D721Med (cell line): ENCODE data around the gene CDKAL1.

Experiments
- DNase-seq: peaks from one replicate; pipeline ENCODE4 v3.0.0; 2011; ENCODE audit warnings: low spot score; ENCODE audit not compliant: insufficient read length
- FAIRE-seq: peaks from 2 replicates; lab custom pipeline; 2011; peaks lifted over from hg19 to GRCh38; lab: Jason Lieb, UNC
- CTCF ChIP-seq: IDR thresholded peaks from 2 replicates; pipeline ENCODE4 v1.5.1; 2012; ENCODE audit warnings: mild to moderate bottlenecking, control low read depth; ENCODE audit not compliant: insufficient read depth; ENCODE audit errors: missing control alignments

The CDKAL1 gene

DNA sequence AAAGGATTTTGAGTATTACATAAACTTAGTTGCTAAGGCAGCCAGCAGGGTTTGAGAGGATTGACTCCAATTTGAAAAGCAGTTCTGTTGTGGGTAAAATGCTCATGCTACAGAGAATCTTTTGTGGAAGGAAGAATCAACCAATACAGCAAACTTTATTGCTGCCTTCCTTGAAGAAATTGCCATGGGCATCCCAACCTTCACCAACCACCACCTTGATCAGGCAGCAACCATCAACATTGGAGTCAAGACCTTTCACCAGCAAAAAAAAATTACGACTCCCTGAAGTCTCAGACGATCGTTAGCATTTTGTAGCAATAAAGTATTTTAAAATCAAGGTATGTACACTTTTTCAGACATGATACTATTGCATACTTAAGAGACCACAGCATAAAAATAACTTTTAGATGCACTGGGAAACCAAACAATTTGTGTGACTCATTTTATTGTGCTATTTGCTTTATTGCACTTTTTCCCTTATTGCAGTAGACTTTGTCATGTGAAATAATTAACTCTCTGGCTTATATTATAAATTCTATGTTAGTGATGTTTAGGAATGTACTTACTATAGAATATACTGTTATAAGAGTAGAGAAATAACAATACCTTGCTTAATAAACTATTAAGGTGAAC lies 390.8 kb downstream of the CDKAL1 start:
- TF ChIP-seq CTCF, result no peak
- FAIRE-seq (no peak), DNase-seq (no peak)

GRCh38 chr6:20927130-20927860 lies 393.0 kb downstream of the CDKAL1 start:
- FAIRE-seq (no peak), DNase-seq (no peak)
- no peak for TF ChIP-seq CTCF

GRCh38 chr6:20929283-20929682 lies 395.0 kb downstream of the CDKAL1 start:
- FAIRE-seq (peak; percentile 63), DNase-seq (no peak)
- no peak for TF ChIP-seq CTCF

DNA sequence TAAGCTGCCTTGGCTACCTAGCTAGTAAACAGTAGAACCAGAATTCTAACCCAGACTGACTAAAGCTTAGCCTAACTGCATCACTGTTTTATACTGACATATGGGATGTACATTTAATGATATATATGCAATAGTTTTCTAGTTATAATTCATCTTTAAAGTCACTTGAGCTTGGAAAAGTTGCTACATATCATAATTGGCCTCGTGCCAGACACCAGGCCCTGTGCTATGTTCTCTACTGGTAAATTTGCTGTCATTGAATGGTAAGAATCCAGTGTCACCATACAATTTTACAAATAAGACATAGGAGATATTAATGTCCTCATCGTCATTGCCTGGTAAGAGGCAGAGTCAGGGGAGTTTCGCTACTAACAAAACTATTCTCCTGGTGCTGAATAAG lies 396.8 kb downstream of the CDKAL1 start:
- no peak for DNase-seq
- TF ChIP-seq CTCF, result no peak
- peak; percentile 75 for FAIRE-seq

DNA sequence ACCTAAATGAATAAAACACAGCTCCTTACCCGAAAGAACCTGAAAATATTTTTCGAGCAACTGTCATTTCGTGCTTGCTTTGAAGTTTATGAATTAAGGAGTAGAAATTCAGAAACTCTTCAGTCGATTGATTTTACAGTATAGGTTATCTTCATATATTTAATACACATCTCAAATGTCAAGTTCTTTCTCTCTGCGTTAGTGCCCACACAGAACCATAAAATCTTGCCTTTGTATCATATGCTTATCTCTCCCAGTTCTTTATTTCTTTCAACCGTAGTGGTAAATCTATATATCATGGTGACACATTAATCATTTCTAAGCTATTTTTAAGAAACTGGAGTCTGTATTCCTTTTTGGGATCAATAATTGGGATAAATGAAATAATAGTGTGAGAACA lies 397.5 kb downstream of the CDKAL1 start:
- no peak for TF ChIP-seq CTCF
- DNase-seq (no peak), FAIRE-seq (peak; percentile 53)

DNA sequence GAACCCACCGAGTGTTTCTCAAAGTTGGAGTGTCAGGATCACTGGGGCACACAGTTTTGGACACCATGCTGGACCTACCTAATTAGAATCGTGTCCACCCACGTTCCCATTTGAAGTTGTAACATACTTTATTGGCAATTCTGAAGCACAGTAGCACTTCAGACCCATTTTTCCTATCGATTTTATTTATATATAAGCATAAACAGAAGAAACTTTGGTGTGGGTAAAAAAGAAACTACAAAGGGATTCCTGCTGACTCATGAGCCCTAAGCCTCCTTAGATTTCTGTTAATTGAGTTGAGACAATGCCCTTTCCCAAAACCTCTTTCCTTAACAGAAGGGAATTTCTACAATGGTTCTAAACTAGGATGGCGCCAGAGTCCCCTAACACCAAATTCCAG lies 398.0 kb downstream of the CDKAL1 start:
- DNase-seq, result no peak
- TF ChIP-seq CTCF, result no peak
- FAIRE-seq, result no peak
